Right ventricle myocardium superior (tissue), 1 donor: ENCODE results near the gene CCDC88C. TPM values are rescaled to one million over a fixed set of nuclear protein-coding genes. Genes with fewer than 3 reads are reported as not detected.

ENCODE experiments used
- ATAC-seq: fragments of 200-7000 bp; cut with Tn5 transposase; one replicate; pipeline ENCODE4 v1.9.1; 2020; ENCODE audit warnings: mild to moderate bottlenecking; ENCODE audit not compliant: poor library complexity
- DNase-seq: peaks from one replicate; pipeline ENCODE4 v3.0.0-alpha.2; 2020
- intact Hi-C: fragments of 100-400 bp; cut with DNase I; formaldehyde crosslinking; loops from one replicate; pipeline ENCODE4 v1.11.2; 2022
- total RNA-seq: library from RNA; stranded (reverse); fragmentation: NEBNext Ultra II Directional; extraction: Animal tissue kit (Norgen Biotek cat#: 25700); gene quantifications from one replicate; pipeline ENCODE4 v1.2.1, GENCODE V29; 2021
- donor health status: DM: no; HTN: yes; CAD: no; lungs with severe emphysema.

The CCDC88C gene
- total RNA-seq, 1 donor from 2014 or later = 2.9 TPM

GRCh38 chr14:91402771-91403600 is 14.6 kb downstream of the CCDC88C start:
- DNase-seq = no peak

GRCh38 chr14:91402348-91402747 is 15.3 kb downstream of the CCDC88C start:
- ATAC-seq (no peak), DNase-seq (no peak)
- intact Hi-C loops = no loop called here

More at GRCh38 chr14:91402771-91403600, 14.6 kb downstream of the CCDC88C start:
- intact Hi-C loops = no loop called here
- no peak for ATAC-seq

- DNase-seq (no peak), ATAC-seq (no peak)
- intact Hi-C loops = no loop called here
Measured at GRCh38 chr14:91401751-91402150, 15.9 kb downstream of the CCDC88C start.

- intact Hi-C loops = no loop called here
- ATAC-seq = no peak
- no peak for DNase-seq
Measured at GRCh38 chr14:91400696-91401095, 16.9 kb downstream of the CCDC88C start.

GRCh38 chr14:91399868-91400640 is 17.6 kb downstream of the CCDC88C start:
- DNase-seq = no peak
- intact Hi-C loops = no loop called here
- ATAC-seq = no peak

GRCh38 chr14:91398707-91399106 is 18.9 kb downstream of the CCDC88C start:
- intact Hi-C loops = no loop called here
- no peak for ATAC-seq
- DNase-seq = no peak

- DNase-seq (no peak), ATAC-seq (no peak)
- intact Hi-C loops = no loop called here
Measured at GRCh38 chr14:91397965-91398591, 19.5 kb downstream of the CCDC88C start.

GRCh38 chr14:91396959-91397815 is 20.4 kb downstream of the CCDC88C start:
- DNase-seq = no peak
- ATAC-seq = peak; percentile 61
- intact Hi-C loops = no loop called here

- intact Hi-C loops = no loop called here
- no peak for DNase-seq
Measured at GRCh38 chr14:91396013-91396660, 21.5 kb downstream of the CCDC88C start.

GRCh38 chr14:91395466-91395865 is 22.2 kb downstream of the CCDC88C start:
- intact Hi-C loops = no loop called here
- ATAC-seq (no peak), DNase-seq (no peak)

More at GRCh38 chr14:91396013-91396660, 21.5 kb downstream of the CCDC88C start:
- ATAC-seq = no peak

GRCh38 chr14:91394105-91395081 is 23.2 kb downstream of the CCDC88C start:
- intact Hi-C loops = no loop called here
- ATAC-seq (no peak), DNase-seq (no peak)

GRCh38 chr14:91392623-91393303 is 24.9 kb downstream of the CCDC88C start:
- intact Hi-C loops = no loop called here
- DNase-seq = no peak
- peak; percentile 27 for ATAC-seq

GRCh38 chr14:91390165-91390778 is 27.3 kb downstream of the CCDC88C start:
- intact Hi-C loops = no loop called here
- DNase-seq (no peak), ATAC-seq (no peak)

- no peak for DNase-seq
- intact Hi-C loops = no loop called here
Measured at GRCh38 chr14:91389150-91389549, 28.5 kb downstream of the CCDC88C start.

GRCh38 chr14:91388551-91388975 is 29.1 kb downstream of the CCDC88C start:
- DNase-seq (no peak), ATAC-seq (no peak)
- intact Hi-C loops = no loop called here

More at GRCh38 chr14:91389150-91389549, 28.5 kb downstream of the CCDC88C start:
- no peak for ATAC-seq

- intact Hi-C loops = no loop called here
- ATAC-seq = no peak
- DNase-seq = no peak
Measured at GRCh38 chr14:91387951-91388381, 29.7 kb downstream of the CCDC88C start.
